H9 (cell line): ENCODE measurements around the gene CSTPP1. TPM values are rescaled to one million over a fixed set of nuclear protein-coding genes. Genes with fewer than 3 reads are reported as not detected.

Experiments used
- DNase-seq: peaks from one replicate; pipeline ENCODE4 v3.0.0-alpha.2; 2017
- H2AFZ ChIP-seq: one replicate; pipeline ENCODE4 v1.6.1; 2013; ENCODE audit warnings: mild to moderate bottlenecking, low read length, control low read depth, moderate library complexity
- H2AK5ac ChIP-seq: 2 replicates; pipeline ENCODE4 v1.6.1; 2013; ENCODE audit warnings: low read length, control low read depth, mixed read lengths; ENCODE audit not compliant: insufficient read length
- H2BK120ac ChIP-seq: one replicate; pipeline ENCODE4 v1.6.1; 2013; ENCODE audit warnings: low read depth, mild to moderate bottlenecking, low read length, control low read depth, inconsistent platforms; ENCODE audit not compliant: poor library complexity, severe bottlenecking
- H2BK12ac ChIP-seq: 2 replicates; pipeline ENCODE4 v1.6.1; 2013; ENCODE audit warnings: low read length, control low read depth, mixed read lengths, low read depth; ENCODE audit not compliant: insufficient read length
- H2BK15ac ChIP-seq: 2 replicates; pipeline ENCODE4 v1.6.1; 2013; ENCODE audit warnings: low read depth, low read length, control low read depth
- H2BK20ac ChIP-seq: one replicate; pipeline ENCODE4 v1.6.1; 2013; ENCODE audit warnings: low read depth, mild to moderate bottlenecking, low read length, control low read depth, inconsistent platforms; ENCODE audit not compliant: poor library complexity, severe bottlenecking
- H2BK5ac ChIP-seq: 2 replicates; pipeline ENCODE4 v1.6.1; 2013; ENCODE audit warnings: low read length, control low read depth, mixed read lengths; ENCODE audit not compliant: insufficient read length
- H3K14ac ChIP-seq: 2 replicates; pipeline ENCODE4 v1.6.1; 2013; ENCODE audit warnings: low read length, control low read depth; ENCODE audit not compliant: insufficient read depth
- H3K18ac ChIP-seq: 2 replicates; pipeline ENCODE4 v1.6.1; 2013; ENCODE audit warnings: low read depth, mild to moderate bottlenecking, mixed read lengths, low read length, control low read depth; ENCODE audit not compliant: insufficient read length
- H3K23ac ChIP-seq: 2 replicates; pipeline ENCODE4 v1.6.1; 2013; ENCODE audit warnings: low read length, control low read depth, mixed read lengths, low read depth; ENCODE audit not compliant: insufficient read length
- H3K23me2 ChIP-seq: 2 replicates; pipeline ENCODE4 v1.6.1; 2013; ENCODE audit warnings: low read depth, mild to moderate bottlenecking, mixed read lengths, low read length, control low read depth; ENCODE audit not compliant: insufficient read length, poor library complexity, severe bottlenecking
- H3K27ac ChIP-seq: 2 replicates; pipeline ENCODE4 v1.5.1; 2013; ENCODE audit warnings: low read length, control low read depth, mixed read lengths, low read depth; ENCODE audit not compliant: insufficient read length
- H3K27me3 ChIP-seq: 2 replicates; pipeline ENCODE4 v1.6.1; 2013; ENCODE audit warnings: low read length, control low read depth, inconsistent platforms; ENCODE audit not compliant: insufficient read depth
- H3K4ac ChIP-seq: 2 replicates; pipeline ENCODE4 v1.6.1; 2013; ENCODE audit warnings: low read depth, mild to moderate bottlenecking, control low read depth, inconsistent platforms, low read length, moderate library complexity
- H3K4me1 ChIP-seq: 2 replicates; pipeline ENCODE4 v1.6.1; 2013; ENCODE audit warnings: low read length, control low read depth, inconsistent platforms; ENCODE audit not compliant: insufficient read depth
- H3K4me2 ChIP-seq: 2 replicates; pipeline ENCODE4 v1.6.1; 2013; ENCODE audit warnings: low read length, control low read depth, mixed read lengths; ENCODE audit not compliant: insufficient read length, insufficient read depth
- H3K56ac ChIP-seq: 2 replicates; pipeline ENCODE4 v1.6.1; 2013; ENCODE audit warnings: low read depth, mild to moderate bottlenecking, mixed read lengths, low read length, control low read depth; ENCODE audit not compliant: insufficient read length
- H3K79me1 ChIP-seq: 2 replicates; pipeline ENCODE4 v1.6.1; 2013; ENCODE audit warnings: low read depth, mild to moderate bottlenecking, moderate library complexity, low read length, control low read depth, inconsistent platforms; ENCODE audit not compliant: insufficient read depth, poor library complexity, severe bottlenecking
- H3K79me2 ChIP-seq: 2 replicates; pipeline ENCODE4 v1.6.1; 2013; ENCODE audit warnings: low read length, control low read depth, inconsistent platforms; ENCODE audit not compliant: insufficient read depth
- H3K9ac ChIP-seq: 2 replicates; pipeline ENCODE4 v1.6.1; 2013; ENCODE audit warnings: low read length, control low read depth, mixed read lengths; ENCODE audit not compliant: insufficient read length; ENCODE audit errors: extremely low read depth
- H3K9me3 ChIP-seq: one replicate; pipeline ENCODE4 v1.6.1; 2013; ENCODE audit warnings: low read depth, low read length, inconsistent platforms; ENCODE audit not compliant: control insufficient read depth
- H3T11ph ChIP-seq: one replicate; pipeline ENCODE4 v1.6.1; 2013; ENCODE audit warnings: mild to moderate bottlenecking, low read length, control low read depth, inconsistent platforms
- H4K20me1 ChIP-seq: one replicate; pipeline ENCODE4 v1.6.1; 2013; ENCODE audit not compliant: control insufficient read depth, insufficient read length, insufficient read depth
- H4K5ac ChIP-seq: 2 replicates; pipeline ENCODE4 v1.6.1; 2013; ENCODE audit warnings: low read depth, mild to moderate bottlenecking, mixed read lengths, low read length, control low read depth; ENCODE audit not compliant: insufficient read length
- H4K8ac ChIP-seq: replicated peaks from 2 replicates; pipeline ENCODE4 v1.6.1; 2013; ENCODE audit warnings: low read length, control low read depth, mixed read lengths, low read depth; ENCODE audit not compliant: insufficient read length
- H4K91ac ChIP-seq: 2 replicates; pipeline ENCODE4 v1.6.1; 2013; ENCODE audit warnings: low read depth, mild to moderate bottlenecking, moderate library complexity, mixed read lengths, low read length, control low read depth; ENCODE audit not compliant: insufficient read length
- H3K27ac Mint-ChIP-seq, 3 experiments: 2 replicates in 2 of 3; 3 replicates in 1 of 3; pipeline ENCODE4 v1.8.0; 2020 to 2021; ENCODE audit warnings: mixed read lengths in 3 of 3, mild to moderate bottlenecking in 1 of 3, moderate library complexity in 1 of 3
- H3K27me3 Mint-ChIP-seq: 2 replicates; pipeline ENCODE4 v1.8.0; 2021; ENCODE audit warnings: low read depth, mild to moderate bottlenecking, moderate library complexity, mixed read lengths
- H3K36me3 Mint-ChIP-seq, 3 experiments: 2 replicates in 2 of 3; 3 replicates in 1 of 3; pipeline ENCODE4 v1.8.0; 2020 to 2021; ENCODE audit warnings: low read depth in 3 of 3, mixed read lengths in 3 of 3; ENCODE audit not compliant: insufficient read depth in 1 of 3
- H3K4me1 Mint-ChIP-seq, 2 experiments: 2 replicates each; pipeline ENCODE4 v1.8.0; 2020; ENCODE audit warnings: mixed read lengths in 2 of 2
- H3K4me3 Mint-ChIP-seq, 2 experiments: 2 replicates in 1 of 2; 3 replicates in 1 of 2; pipeline ENCODE4 v1.8.0; 2020 to 2021; ENCODE audit warnings: mild to moderate bottlenecking in 2 of 2, mixed read lengths in 2 of 2, moderate library complexity in 1 of 2
- H3K9me3 Mint-ChIP-seq, 2 experiments: 2 replicates in 1 of 2; 3 replicates in 1 of 2; pipeline ENCODE4 v1.8.0; 2020; ENCODE audit warnings: mild to moderate bottlenecking in 2 of 2, mixed read lengths in 2 of 2, moderate library complexity in 1 of 2
- CTCF ChIP-seq: fragments of 200-600 bp; sonication (generic); conservative IDR thresholded peaks from 3 replicates; pipeline ENCODE4 v1.8.0; 2021; ENCODE audit warnings: antibody characterized with exemption, mild to moderate bottlenecking
- WGBS: extraction: QIAGEN DNeasy Blood & Tissue Kit; methylation state at CpG from one replicate; pipeline ENCODE4 v1.1.7; 2013; ENCODE audit warnings: missing lambda C conversion rate, low lambda C conversion rate, mixed read lengths; ENCODE audit not compliant: insufficient read length; ENCODE audit errors: extremely low coverage; 5-methylcytosine and 5-hydroxymethylcytosine counted together
- total RNA-seq: library from RNA; stranded (reverse); gene quantifications from 2 replicates; pipeline ENCODE4 v1.2.1, GENCODE V29; 2021

The CSTPP1 gene
- total RNA-seq, 1 experiment from 2014 or later, result 21.2 TPM

- Histone ChIP-seq H3K79me2 (no peaks in the 10 kb centered on the region), H3K23ac (no peak overlapping the region), H3K9me3 (no peaks in the 10 kb centered on the region), H3K18ac (no peak overlapping the region), H2BK120ac (no peak overlapping the region), H4K5ac (no peak overlapping the region), H2BK5ac (no peak overlapping the region), H3K23me2 (no peaks in the 10 kb centered on the region), H2BK12ac (no peak overlapping the region), H3K56ac (no peak overlapping the region), H4K8ac (no peak overlapping the region), H4K91ac (no peak overlapping the region), H2BK20ac (no peak overlapping the region), H3K4me1 (0 out of 2 replicates have a peak, but pooled peaks cover 3% of the 10 kb centered on the region), H3K14ac (no peak overlapping the region; the same call in 1 of the 2 replicates), H3K4me2 (no peak overlapping the region), H3K79me1 (no peaks in the 10 kb centered on the region), H3K9ac (no peak overlapping the region), H3K27ac (no peak overlapping the region), H2AK5ac (no peak overlapping the region), H3K27me3 (no peaks in the 10 kb centered on the region), H3T11ph (no peak overlapping the region), H2AFZ (no peak overlapping the region), H2BK15ac (no peak overlapping the region), H4K20me1 (no peaks in the 10 kb centered on the region), H3K4ac (no peak overlapping the region)
- no CpG with 5 or more reads among the region's 6 CpGs for WGBS
- H3K4me1 Mint-ChIP-seq, result peaks cover 36 to 40% of the 10 kb centered on the region in 2 experiments
- no peak overlapping the region for H3K27ac Mint-ChIP-seq
- H3K27me3 Mint-ChIP-seq, result no peaks in the 10 kb centered on the region
- no peak for TF ChIP-seq CTCF
- DNase-seq, result no peak
- H3K4me3 Mint-ChIP-seq, result no peak overlapping the region
- peaks cover 4 to 6% of the 10 kb centered on the region in 2 experiments; a peak in 3 of 5 replicates for H3K9me3 Mint-ChIP-seq
- peaks cover 23 to 25% (median 25%) of the 10 kb centered on the region in 3 experiments; a peak in 6 of 7 replicates for H3K36me3 Mint-ChIP-seq
Observed at GRCh38 chr11:46902694-46903093, 33.9 kb upstream of the CSTPP1 start.
